Keratinocyte (primary cell): Measurements from ENCODE around the gene ZNF526. TPM values are rescaled to one million over a fixed set of nuclear protein-coding genes. Genes with fewer than 3 reads are reported as not detected.

ENCODE experiments used
- DNase-seq: peaks from one replicate; pipeline ENCODE4 v3.0.0-alpha.2; 2011; ENCODE audit warnings: low read depth, missing footprints, low spot score
- FAIRE-seq: peaks from 2 replicates; lab custom pipeline; 2011; peaks lifted over from hg19 to GRCh38; lab: Jason Lieb, UNC
- H2AFZ ChIP-seq: 2 replicates; pipeline ENCODE4 v1.6.0; 2012; ENCODE audit warnings: low read length, control low read depth, inconsistent platforms; ENCODE audit not compliant: control insufficient read depth
- H3K27ac ChIP-seq: 2 replicates; pipeline ENCODE4 v1.5.1; 2011; ENCODE audit warnings: low read length; ENCODE audit not compliant: control insufficient read depth, insufficient read depth
- H3K27me3 ChIP-seq: 3 replicates; pipeline ENCODE4 v1.6.0; 2011; ENCODE audit warnings: low read length; ENCODE audit not compliant: control insufficient read depth, insufficient read depth; ENCODE audit errors: extremely low read depth
- H3K36me3 ChIP-seq, 2 experiments: 2 replicates in 1 of 2; 3 replicates in 1 of 2; pipeline ENCODE4 v1.5.1; 2011; ENCODE audit warnings: low read length in 2 of 2, mild to moderate bottlenecking in 1 of 2; ENCODE audit not compliant: control insufficient read depth in 2 of 2, insufficient read depth in 2 of 2; ENCODE audit errors: extremely low read depth in 1 of 2
- H3K4me1 ChIP-seq: 3 replicates; pipeline ENCODE4 v1.5.1; 2011; ENCODE audit warnings: low read length; ENCODE audit not compliant: control insufficient read depth, insufficient read depth; ENCODE audit errors: extremely low read depth
- H3K4me2 ChIP-seq: 3 replicates; pipeline ENCODE4 v1.6.0; 2011; ENCODE audit warnings: low read depth, low read length; ENCODE audit not compliant: control insufficient read depth, insufficient read depth; ENCODE audit errors: extremely low read depth
- H3K4me3 ChIP-seq, 3 experiments: fragments of 200-600 bp in 1 of 3; sonication (generic) in 1 of 3; 2 replicates in 2 of 3; 3 replicates in 1 of 3; pipeline ENCODE4 v1.5.1; 2011 to 2016; ENCODE audit warnings: low read length in 3 of 3, mild to moderate bottlenecking in 3 of 3, control low read depth in 2 of 3, inconsistent platforms in 1 of 3, low read depth in 1 of 3, mixed read lengths in 1 of 3, mixed run types in 1 of 3, moderate library complexity in 1 of 3; ENCODE audit not compliant: control insufficient read depth in 2 of 3, insufficient read depth in 2 of 3; ENCODE audit errors: extremely low read depth in 1 of 3
- H3K79me2 ChIP-seq: 2 replicates; pipeline ENCODE4 v1.6.0; 2012; ENCODE audit warnings: low read length; ENCODE audit not compliant: control insufficient read depth, insufficient read depth
- H3K9ac ChIP-seq: 3 replicates; pipeline ENCODE4 v1.6.0; 2011; ENCODE audit warnings: low read length; ENCODE audit not compliant: control insufficient read depth, insufficient read depth; ENCODE audit errors: extremely low read depth
- H3K9me1 ChIP-seq: 3 replicates; pipeline ENCODE4 v1.6.0; 2011; ENCODE audit warnings: low read length; ENCODE audit not compliant: control insufficient read depth, insufficient read depth; ENCODE audit errors: extremely low read depth
- H3K9me3 ChIP-seq: 2 replicates; pipeline ENCODE4 v1.5.1; 2012; ENCODE audit warnings: low read depth, low read length; ENCODE audit not compliant: control insufficient read depth
- H4K20me1 ChIP-seq: 3 replicates; pipeline ENCODE4 v1.6.0; 2011; ENCODE audit warnings: low read length; ENCODE audit not compliant: control insufficient read depth, insufficient read depth; ENCODE audit errors: extremely low read depth
- EZH2 ChIP-seq: IDR thresholded peaks from one replicate; pipeline ENCODE4 v1.6.1; 2012; ENCODE audit warnings: inconsistent platforms, mild to moderate bottlenecking, low read length, moderate library complexity
- dilution Hi-C: fragments of 300-500 bp; cut with MboI; formaldehyde crosslinking; loops from one replicate; pipeline ENCODE4 v1.7.0; 2020; ENCODE audit warnings: low sequenced_read_pairs; ENCODE audit not compliant: extremely low pct_ligation_motif_present
- polyA minus RNA-seq, 3 experiments: library from RNA; depleted of rRNA, polyadenylated mRNA; stranded (reverse); fragments of >200 nt; gene quantifications; 1 replicate in 1 of 3; 2 replicates in 1 of 3; 3 replicates in 1 of 3; pipeline ENCODE4 v1.2.3, GENCODE V29; 2011
- polyA plus RNA-seq, 5 experiments: library from polyadenylated mRNA; depleted of rRNA in 3 of 5; stranded (reverse) in 3 of 5; stranded (forward) in 1 of 5; unstranded in 1 of 5; fragments of >200 nt; gene quantifications; 1 replicate in 1 of 5; 2 replicates in 3 of 5; 3 replicates in 1 of 5; pipeline versions ENCODE4 v1.2.1 to v1.2.3, GENCODE V29; 2011 to 2012; ENCODE audit warnings: missing spikeins in 2 of 5, low read depth in 1 of 5, low replicate concordance in 1 of 5
- TF ChIP-seq, protein P1 (sequence below), 3 experiments: IDR thresholded peaks in 1 of 3; conservative IDR thresholded peaks in 1 of 3; optimal IDR thresholded peaks in 1 of 3; 2 replicates in 2 of 3; 3 replicates in 1 of 3; pipeline versions ENCODE3 to v1.5.1; 2011; ENCODE audit warnings: low read length in 3 of 3, mild to moderate bottlenecking in 3 of 3, moderate library complexity in 2 of 3, control low read depth in 1 of 3, inconsistent platforms in 1 of 3; ENCODE audit not compliant: insufficient read depth in 2 of 3; ENCODE audit errors: extremely low read depth in 1 of 3

Gene ZNF526, protein sequence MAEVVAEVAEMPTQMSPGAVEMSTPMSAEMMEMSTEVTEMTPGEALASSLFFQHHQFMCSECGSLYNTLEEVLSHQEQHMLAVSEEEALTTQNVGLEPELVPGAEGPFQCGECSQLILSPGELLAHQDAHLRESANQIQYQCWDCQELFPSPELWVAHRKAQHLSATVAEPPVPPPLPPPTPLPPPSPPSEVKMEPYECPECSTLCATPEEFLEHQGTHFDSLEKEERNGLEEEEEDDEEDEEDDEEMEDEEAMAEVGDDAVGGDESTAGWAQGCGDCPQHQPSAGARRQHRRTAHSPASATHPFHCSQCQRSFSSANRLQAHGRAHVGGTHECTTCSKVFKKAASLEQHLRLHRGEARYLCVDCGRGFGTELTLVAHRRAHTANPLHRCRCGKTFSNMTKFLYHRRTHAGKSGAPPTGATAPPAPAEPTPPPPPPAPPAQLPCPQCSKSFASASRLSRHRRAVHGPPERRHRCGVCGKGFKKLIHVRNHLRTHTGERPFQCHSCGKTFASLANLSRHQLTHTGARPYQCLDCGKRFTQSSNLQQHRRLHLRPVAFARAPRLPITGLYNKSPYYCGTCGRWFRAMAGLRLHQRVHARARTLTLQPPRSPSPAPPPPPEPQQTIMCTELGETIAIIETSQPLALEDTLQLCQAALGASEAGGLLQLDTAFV
- polyA plus RNA-seq, result 5.0 to 9.3 TPM (median 5.4 TPM) in 3 replicates
- 2.6 TPM for polyA plus RNA-seq (2011; ENCODE audit: low read depth)
- polyA plus RNA-seq (2011; cell fraction: cytosol; rRNA removed), result 3.5 and 5.4 TPM in 2 replicates
- 8.5 and 9.5 TPM in 2 replicates for polyA plus RNA-seq (2011; cell fraction: nucleus; rRNA removed)
- polyA plus RNA-seq (2012; ENCODE audit: low replicate concordance), result 3.0 and 10.6 TPM in 2 replicates
- 12.2 to 20.7 TPM (median 12.3 TPM) in 3 replicates for polyA minus RNA-seq
- polyA minus RNA-seq (2011; cell fraction: cytosol; rRNA and poly(A)+ RNA removed), result 15.5 TPM
- polyA minus RNA-seq (2011; cell fraction: nucleus; rRNA and poly(A)+ RNA removed), result 9.7 and 14.7 TPM in 2 replicates

DNA sequence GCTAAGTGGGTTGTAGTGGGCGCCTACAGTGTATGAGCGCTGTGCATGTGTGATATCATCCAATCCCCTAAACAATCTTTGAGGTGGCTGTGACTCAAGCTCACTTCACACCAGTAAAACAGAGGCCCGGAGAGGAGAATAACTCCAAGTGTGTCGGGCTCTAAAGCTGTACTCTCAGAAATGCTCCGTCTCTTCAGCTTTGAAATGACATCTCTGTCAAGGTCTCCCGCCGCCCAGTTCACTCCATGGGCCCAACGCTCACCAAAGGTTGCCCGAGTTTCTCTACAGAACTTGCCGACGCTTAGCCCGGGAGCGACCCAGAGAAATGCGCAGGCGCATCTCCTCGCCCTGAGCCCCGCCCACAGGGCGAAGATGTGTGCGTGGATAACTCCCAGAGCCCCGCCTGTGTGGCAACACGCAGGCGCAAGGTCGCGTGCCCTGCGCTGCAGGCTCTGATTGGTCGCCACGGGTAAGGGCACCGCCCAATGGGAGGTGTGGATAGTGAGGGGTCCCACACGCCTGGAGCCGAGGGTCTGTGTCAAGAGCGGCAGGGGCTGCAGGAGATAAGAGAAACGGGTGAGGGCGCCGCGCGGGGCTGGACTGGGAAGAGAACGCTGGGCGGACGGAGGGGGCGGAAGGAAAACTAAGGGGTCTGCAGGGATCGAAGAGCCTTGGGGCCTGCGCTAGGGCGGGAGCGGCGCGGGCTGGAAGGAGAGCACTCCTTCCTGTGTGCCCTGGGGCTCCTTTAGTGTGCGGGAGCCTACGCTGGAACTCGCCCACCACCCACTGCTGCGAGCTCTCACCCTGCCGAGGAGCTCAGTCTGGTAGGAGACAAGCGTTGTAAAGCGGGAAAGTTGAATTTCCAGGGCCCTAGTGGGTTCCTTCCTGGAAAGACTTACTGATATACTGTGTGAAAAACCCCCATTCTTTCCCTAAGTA is at the start of gene ZNF526:
ZNF526 (plus strand) TSS at position 501 of the 939 bp plus-strand sequence. CDS start 4,092 bp downstream, outside the sequence.
- H3K79me2 ChIP-seq, result peaks cover 64% of the 10 kb centered on the region
- peak within 1 kb of the TSS; percentile 88 for H3K4me2 ChIP-seq
- peak within 1 kb of the TSS; percentile 90 for H3K27ac ChIP-seq
- peak within 1 kb of the TSS; percentile 94 to 97 (median 95) for H3K4me3 ChIP-seq
- FAIRE-seq (peak; percentile 83), DNase-seq (peak; percentile 94)
- peak within 1 kb of the TSS; percentile 94 for H3K9ac ChIP-seq
- H2AFZ ChIP-seq, result peak within 1 kb of the TSS; percentile 90
- H3K9me1 ChIP-seq, result peaks cover 2% of the 10 kb centered on the region
- H3K9me3 ChIP-seq, result no peaks in the 10 kb centered on the region
- dilution Hi-C loops, result no loop called here
- peaks cover 15 to 30% of the 10 kb centered on the region in 2 experiments for H3K36me3 ChIP-seq
- no peak for TF ChIP-seq EZH2
- TF ChIP-seq, protein P1, sequence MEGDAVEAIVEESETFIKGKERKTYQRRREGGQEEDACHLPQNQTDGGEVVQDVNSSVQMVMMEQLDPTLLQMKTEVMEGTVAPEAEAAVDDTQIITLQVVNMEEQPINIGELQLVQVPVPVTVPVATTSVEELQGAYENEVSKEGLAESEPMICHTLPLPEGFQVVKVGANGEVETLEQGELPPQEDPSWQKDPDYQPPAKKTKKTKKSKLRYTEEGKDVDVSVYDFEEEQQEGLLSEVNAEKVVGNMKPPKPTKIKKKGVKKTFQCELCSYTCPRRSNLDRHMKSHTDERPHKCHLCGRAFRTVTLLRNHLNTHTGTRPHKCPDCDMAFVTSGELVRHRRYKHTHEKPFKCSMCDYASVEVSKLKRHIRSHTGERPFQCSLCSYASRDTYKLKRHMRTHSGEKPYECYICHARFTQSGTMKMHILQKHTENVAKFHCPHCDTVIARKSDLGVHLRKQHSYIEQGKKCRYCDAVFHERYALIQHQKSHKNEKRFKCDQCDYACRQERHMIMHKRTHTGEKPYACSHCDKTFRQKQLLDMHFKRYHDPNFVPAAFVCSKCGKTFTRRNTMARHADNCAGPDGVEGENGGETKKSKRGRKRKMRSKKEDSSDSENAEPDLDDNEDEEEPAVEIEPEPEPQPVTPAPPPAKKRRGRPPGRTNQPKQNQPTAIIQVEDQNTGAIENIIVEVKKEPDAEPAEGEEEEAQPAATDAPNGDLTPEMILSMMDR (optimal IDR thresholded peaks at IDR 0.05 in 1 of 3, IDR thresholded peaks at IDR 0.05 in 1 of 3, conservative IDR thresholded peaks at IDR 0.05 in 1 of 3; ENCODE audit: extremely low read depth in 1 of 3, insufficient read depth in 2 of 3, low read length in 3 of 3), result no peak
- H4K20me1 ChIP-seq, result peaks cover 6% of the 10 kb centered on the region
- H3K4me1 ChIP-seq, result peaks cover 34% of the 10 kb centered on the region
- no peaks in the 10 kb centered on the region for H3K27me3 ChIP-seq

GRCh38 chr19:42170715-42171114 is 49.4 kb upstream of the ZNF526 start:
- no peak for FAIRE-seq

More at GRCh38 chr19:42170715-42171114, 49.4 kb upstream of the ZNF526 start:
- no peak overlapping the region for H3K4me2 ChIP-seq
- dilution Hi-C loops, result no loop called here
- H3K27me3 ChIP-seq, result peaks cover 11% of the 10 kb centered on the region
- H3K9me1 ChIP-seq, result no peaks in the 10 kb centered on the region
- peaks cover 3% of the 10 kb centered on the region for H3K4me1 ChIP-seq
- H3K9ac ChIP-seq, result no peak overlapping the region
- no peaks in the 10 kb centered on the region for H3K9me3 ChIP-seq
- H3K79me2 ChIP-seq, result no peaks in the 10 kb centered on the region
- H2AFZ ChIP-seq, result no peak overlapping the region
- no peak overlapping the region for H3K4me3 ChIP-seq
- TF ChIP-seq, protein P1 (optimal IDR thresholded peaks at IDR 0.05 in 1 of 3, IDR thresholded peaks at IDR 0.05 in 1 of 3, conservative IDR thresholded peaks at IDR 0.05 in 1 of 3; ENCODE audit: extremely low read depth in 1 of 3, insufficient read depth in 2 of 3, low read length in 3 of 3), result no peak
- TF ChIP-seq EZH2, result no peak
- H3K36me3 ChIP-seq, result no peaks in the 10 kb centered on the region
- no peak for DNase-seq
- H4K20me1 ChIP-seq, result no peaks in the 10 kb centered on the region
- no peak overlapping the region for H3K27ac ChIP-seq
